8988T (cell line): ENCODE measurements around the gene PIGH.

ENCODE experiments used
- DNase-seq: peaks from one replicate; pipeline ENCODE4 v3.0.0; 2011

PIGH gene

DNA sequence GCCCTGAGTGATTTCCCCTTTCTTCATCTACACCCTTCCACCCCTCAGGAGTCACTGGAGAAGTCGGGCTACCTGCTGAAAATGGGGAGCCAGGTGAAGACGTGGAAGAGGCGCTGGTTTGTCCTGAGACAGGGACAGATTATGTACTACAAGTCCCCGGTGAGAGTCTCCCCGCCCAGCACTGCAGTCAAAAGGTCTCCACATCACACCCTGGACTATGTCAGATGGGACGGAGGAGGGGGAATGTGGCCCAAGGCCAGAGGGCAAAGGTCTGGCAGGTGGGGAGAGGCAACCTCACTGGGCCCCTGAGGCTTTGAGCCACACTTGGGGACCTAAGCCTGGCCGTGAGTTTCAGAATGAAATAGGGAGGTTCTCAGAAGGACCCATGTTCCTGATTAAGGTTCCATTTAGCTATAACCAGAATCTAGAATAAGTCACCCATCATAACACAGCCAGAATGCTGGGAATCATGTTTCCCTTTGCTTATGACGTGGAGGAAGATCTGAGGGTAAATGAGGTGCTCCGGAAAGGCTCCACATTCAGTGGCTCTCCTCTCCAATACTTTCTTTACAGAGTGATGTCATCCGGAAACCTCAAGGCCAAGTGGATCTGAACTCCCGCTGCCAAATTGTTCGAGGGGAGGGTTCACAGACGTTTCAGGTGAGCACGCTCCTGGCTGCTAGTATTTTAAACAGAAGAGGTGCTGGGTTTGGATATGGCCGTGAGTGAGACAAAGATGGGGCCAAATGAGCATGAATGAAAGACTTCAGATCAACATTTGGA, 26.6 kb downstream of the PIGH start:
- no peak for DNase-seq

DNA sequence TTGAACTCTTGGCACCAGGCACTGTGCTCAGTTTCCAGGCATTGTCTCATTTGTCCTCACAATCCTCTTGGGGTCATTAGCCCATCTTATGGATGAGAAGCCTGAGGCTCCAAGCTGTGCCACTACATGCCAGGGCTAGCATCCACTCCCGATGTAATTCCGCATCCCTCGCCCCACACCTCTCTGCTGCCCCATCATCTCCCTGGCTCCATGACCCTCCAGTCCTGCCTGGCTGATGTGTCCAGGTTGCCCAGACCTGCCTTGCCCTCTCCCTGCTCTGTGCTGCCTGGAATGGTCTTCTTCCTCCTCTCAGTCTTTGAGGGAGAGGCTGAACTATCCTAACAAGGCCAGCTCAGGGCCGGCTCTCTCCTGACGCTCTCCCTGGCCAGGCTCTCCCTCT, 27.5 kb downstream of the PIGH start:
- DNase-seq = no peak

DNA sequence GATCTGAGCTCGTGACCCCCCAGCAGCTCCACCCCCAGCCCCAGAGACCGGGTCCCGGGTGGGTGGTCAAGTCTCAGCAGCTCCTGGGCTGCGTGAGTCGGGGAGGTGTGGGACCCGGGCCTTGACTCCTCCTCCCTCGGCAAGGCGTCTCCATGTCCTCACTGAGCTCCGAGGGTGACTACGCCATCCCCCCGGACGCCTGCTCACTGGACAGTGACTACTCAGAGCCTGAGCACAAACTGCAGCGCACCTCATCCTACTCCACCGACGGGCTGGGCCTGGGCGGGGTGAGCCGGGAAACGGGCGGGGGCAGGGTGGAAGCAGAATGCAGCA, 28.1 kb downstream of the PIGH start:
- no peak for DNase-seq

DNA sequence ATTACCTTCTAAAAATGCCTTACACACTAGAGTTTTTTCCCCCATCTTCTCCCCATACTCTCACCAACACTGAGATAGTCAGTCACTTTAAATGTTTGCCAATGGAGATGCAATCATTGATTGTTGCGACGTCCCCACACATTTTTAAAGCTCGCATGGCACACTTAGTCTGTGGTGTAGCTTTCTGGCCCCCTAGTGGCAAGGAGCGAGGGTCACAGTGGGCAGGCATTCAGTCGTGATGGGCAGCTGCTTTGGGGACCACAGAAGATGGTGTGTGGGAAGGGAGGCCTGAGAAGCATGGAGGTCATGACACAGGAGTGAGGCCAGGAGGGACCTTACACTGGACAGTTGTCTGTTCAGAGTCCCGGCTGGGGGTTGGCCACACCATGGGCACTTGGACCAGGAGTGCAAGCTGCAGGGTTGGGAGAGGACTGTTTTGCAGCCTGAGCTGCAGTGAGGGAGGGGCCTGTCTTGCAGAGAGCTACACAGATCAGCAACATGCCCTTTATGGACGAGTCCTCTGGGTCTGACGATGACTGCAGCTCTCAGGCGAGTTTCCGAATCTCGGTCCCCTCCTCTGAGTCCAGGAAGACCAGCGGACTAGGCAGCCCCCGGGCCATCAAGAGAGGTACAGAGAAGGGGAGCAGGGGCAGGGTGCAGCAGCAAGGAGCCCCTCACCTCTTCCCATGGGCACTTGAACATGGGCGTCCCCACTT, 28.6 kb downstream of the PIGH start:
- DNase-seq = peak; percentile 56

DNA sequence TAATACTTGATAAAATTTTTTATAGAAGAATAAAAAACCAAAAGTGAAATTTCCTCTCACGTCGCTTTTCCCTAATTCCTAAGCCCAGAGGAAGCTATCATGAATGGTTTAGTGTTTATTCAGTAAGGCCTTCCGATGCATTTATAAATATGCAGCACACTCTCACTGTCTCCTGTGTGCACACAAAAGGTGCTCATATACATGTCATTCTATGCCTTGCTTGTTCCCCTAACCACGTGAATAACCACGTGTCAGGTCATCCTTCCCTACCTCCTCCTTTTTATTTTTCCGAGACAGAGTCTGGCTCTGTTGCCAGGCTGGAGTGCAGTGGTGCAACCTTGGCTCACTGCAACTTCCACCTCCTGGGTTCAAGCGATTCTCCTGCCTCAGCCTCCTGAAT, 29.6 kb downstream of the PIGH start:
- DNase-seq = no peak

- DNase-seq = no peak
These were observed 30.3 kb downstream of the PIGH start for GRCh38 chr14:67569651-67570290.

GRCh38 chr14:67569011-67569650, 30.9 kb downstream of the PIGH start:
- DNase-seq = no peak

DNA sequence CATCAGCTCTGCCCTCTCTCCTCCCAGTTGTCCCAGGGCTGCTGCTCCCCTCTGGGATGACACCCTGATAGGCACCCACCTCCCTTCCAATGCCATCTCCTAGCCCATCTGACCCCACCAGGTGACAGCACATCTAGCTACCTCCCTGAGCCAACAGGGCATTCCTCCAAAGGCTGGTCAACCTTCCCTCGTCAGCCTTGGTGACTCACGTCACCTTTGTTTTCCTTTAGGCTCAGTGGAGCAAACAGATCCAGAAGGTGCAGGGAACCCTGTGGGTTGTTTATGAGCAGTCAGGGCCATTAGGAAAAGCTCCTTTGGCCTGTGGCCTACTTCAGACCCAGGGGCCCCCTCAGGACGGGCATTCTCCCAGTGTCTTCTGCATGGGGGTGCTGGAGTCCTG, 32.4 kb downstream of the PIGH start:
- DNase-seq = no peak

- DNase-seq = no peak
These were observed 33.2 kb downstream of the PIGH start for GRCh38 chr14:67566908-67567307.

GRCh38 chr14:67564236-67564635, 35.8 kb downstream of the PIGH start:
- no peak for DNase-seq

DNA sequence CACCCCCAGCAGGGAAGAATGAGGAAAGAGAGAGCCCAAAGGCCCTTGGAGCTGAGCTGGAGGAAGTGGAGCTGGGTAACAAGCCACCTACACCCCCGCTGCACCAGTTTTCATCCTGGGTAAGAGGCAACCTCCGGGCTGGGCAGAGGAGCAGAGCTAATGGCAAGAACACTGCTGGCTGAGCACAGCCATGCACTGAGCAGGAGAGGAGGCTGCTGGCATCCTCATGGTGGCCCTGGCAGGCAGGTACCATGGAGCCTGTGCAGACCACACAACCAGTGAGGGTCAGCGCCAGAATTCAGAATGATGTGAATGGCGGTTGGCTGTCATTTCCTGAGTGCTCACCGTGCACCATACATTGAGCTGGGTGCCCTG, 37.3 kb downstream of the PIGH start:
- DNase-seq = no peak

GRCh38 chr14:67562025-67562775, 37.9 kb downstream of the PIGH start:
- DNase-seq = no peak

GRCh38 chr14:67559639-67560038, 40.4 kb downstream of the PIGH start:
- no peak for DNase-seq

- DNase-seq = no peak
These were observed 42.4 kb downstream of the PIGH start for GRCh38 chr14:67557656-67558055.

DNA sequence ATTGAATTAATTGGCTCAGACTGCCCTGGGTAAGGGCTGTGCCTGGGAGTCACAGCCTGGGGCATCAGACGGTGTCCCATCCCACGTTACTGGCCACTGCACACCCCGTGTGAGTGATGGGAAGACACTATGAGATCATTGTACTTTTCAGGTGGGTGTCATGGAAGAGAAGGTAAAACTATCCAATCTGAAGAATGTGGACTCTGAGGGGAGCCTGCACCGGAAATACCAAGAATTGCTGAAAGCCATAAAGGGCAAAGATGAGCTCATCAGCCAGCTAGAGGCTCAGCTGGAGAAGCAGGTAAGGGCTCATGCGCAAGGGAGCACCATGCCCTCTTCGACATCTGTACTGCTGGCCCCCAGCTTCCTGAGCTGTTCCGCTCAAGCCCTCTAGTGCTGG, 43.0 kb downstream of the PIGH start:
- DNase-seq = peak; percentile 55

DNA sequence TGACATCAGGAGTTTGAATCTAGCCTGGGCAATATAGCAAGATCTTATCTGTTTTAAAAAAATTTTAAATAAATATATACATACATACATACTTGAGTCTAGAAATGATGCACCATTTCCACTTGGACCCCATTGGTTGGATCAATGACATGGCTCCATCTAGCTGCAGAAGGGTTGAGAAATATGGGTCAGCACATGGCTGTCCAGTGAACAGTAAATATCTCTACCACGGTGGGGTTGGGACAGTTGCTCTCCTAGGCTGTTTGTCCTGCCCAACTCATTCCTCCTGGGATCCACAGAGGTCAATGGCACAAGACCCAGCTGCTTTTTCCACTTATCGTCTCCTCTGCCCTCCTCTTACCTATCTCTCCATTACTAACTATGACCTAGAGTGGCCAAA, 43.4 kb downstream of the PIGH start:
- no peak for DNase-seq

GRCh38 chr14:67555518-67556090, 44.5 kb downstream of the PIGH start:
- DNase-seq = no peak

GRCh38 chr14:67554341-67554740, 45.7 kb downstream of the PIGH start:
- no peak for DNase-seq

DNA sequence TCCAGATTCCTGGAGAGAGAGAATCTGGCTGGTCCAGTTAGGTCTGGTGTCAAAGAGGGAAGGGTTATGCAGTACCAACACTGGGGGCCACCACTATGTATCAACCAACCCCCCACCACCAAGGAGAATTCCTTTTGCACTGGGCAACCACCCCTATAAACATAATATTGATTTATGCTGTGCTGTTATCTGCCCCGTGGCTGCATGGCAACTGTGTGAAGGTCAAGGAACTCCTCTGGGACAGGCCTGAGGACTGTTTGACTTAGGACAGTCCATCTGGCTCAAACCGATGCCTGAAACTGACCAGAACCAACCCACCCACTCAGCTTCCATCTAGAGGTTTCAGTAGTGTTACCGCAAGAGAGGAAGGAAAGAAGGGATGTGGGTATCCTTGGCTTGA, 46.5 kb downstream of the PIGH start:
- DNase-seq = no peak

GRCh38 chr14:67551940-67552339, 48.1 kb downstream of the PIGH start:
- no peak for DNase-seq

DNA sequence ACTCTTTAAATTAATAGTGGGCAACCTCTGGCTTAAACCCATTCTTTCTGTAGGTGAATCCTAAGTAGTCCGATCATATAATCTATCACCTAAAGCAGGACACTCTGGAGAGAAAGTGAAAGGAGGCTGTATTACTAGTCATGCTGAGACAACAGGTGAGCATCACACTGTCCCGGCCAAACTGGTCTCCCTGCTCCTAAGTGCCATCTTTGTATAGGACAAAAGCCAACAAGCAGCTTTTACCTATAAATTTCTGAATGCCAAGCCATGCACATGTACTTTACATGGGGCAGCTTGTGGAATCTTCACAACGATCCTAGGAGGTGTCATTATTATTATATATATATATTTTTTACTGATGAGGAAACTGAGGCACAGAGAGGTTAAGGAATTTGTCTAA, 48.9 kb downstream of the PIGH start:
- no peak for DNase-seq

GRCh38 chr14:67549734-67550133, 50.3 kb downstream of the PIGH start:
- DNase-seq = no peak
